NCI-H187 (cell line): ENCODE results near the gene ITGA8.
"Not testable (repeated sequence)": the region's sequence is repeated elsewhere in the genome, so short reads cannot be mapped to it uniquely, and the experiment has no call there.

ENCODE experiments used
- DNase-seq, 2 experiments: peaks; one replicate each; lab custom pipeline; 2025; lab: John Stamatoyannopoulos, UW

ITGA8 gene

DNA sequence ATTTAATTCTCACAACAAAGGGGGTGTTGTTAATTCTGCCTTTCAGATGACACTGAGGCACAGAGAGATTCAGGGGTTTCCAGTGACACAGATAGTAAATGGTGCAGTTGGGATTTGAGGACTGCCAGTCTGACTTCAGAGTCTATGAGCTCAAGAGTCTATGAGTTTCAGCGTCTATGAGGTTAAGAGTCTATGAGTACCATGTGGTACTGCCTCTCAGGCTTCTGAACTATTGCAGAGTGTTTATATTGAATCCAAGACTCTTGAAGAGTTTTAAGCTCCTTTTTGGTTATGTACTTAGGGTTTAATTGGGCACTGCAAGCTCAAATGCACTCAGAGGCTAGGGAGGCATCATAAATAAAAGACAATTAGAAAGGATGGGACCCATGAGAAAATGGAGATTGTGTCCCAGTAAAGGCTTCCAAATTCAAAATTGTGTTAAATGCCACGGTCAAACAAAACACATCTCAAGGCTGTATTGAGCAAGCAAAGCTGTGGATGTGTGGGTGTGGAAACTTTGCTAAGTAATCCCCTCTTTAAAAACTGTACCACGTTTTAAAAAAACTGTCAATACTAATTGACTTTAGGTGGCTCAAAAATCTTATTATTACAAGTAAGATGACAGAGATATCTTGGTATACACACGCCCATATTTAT is 224.7 kb downstream of the ITGA8 start:
- DNase-seq = peak in 1 of 2 experiments; percentile 32

DNA sequence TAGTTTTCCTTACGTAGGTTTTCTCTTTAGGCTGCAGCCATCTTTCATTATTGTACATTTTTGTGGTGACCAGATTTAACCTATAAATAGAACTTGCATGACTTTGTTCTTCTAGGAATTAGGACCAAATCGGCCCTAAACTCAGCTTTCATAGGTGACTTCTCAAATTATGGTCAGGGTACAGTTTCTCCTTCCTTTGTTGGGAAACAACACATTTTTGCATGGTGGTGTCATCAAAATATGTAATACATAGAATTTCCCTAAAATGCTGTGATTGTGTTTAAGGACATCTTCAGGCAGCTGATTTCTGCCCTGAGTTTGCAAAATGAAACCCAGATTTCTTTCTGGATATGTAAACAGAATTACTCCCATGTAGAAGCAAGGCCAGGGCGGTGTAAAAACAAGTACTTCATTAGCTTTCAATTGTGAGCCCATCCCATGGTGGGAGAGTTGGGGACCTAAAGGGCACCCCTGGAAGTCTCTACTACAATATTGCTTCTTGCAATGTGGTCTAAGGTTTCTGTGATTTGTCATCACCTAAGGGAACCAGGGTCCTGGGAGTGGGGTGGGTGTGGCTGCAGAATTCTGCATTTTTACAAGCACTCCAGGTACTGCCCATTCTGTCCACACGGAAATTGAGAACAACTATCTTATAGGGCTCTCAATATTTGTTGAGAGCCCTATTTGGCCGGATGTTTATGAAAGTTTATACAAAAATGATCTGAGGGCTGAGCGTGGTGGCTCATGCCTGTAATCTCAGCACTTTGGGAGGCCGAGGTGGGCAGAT is 227.7 kb downstream of the ITGA8 start:
- no peak for DNase-seq

DNA sequence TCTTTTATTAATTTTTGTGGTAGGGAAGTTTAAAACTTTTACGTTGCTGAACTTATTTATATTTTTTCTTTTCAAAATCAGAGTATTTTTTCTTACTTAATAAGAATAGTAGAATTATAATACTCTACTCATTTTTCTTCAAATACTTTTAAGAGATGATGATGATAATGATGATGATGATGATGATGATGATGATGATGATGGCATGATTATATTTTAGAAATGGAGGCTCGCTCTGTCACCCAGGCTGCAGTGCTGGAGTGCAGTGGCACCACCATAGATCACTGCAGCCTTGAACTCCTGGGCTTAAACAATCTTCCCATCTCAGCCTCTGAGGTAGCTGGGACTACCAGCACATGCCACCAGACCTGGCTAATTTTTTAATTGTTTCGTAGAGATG is 230.3 kb downstream of the ITGA8 start:
- no peak for DNase-seq

DNA sequence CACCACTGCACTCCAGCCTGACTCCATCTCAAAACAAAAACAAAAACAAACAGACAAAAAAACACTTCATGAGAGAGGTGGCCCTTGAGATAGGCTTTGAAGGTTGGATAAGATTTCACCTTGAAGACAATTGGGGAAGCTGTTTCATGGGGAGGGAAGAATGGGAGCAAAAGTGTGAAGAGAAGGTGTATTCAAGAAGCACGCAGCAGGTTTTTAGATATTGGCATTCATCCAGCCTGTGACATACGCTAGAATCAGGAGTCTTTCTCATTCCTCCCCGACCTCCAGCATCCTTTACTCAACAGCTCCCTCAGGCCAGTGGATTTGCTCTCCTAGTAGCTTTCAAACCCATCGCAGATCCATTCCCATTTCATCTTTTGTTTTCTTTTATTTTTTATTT is 232.3 kb downstream of the ITGA8 start:
- no peak for DNase-seq

DNA sequence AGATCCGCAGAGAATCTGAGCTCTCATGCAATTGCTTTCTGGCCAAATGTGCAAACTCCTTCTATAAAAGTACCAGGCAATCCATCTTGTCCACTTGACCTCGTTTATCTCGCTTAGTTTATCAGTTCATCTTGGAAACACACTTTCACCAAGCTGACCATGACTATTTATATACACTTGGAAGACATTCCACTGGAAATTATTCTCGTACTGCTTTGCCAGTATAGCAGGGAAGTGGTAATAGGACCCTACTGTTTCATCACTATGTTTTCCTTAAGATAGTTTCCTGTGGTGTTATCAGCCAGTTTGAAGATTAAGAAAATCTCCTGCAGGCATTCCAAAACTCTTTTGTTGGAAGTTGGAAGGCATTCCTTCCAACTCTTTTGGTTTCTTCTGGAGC is 233.3 kb downstream of the ITGA8 start:
- DNase-seq = no peak

DNA sequence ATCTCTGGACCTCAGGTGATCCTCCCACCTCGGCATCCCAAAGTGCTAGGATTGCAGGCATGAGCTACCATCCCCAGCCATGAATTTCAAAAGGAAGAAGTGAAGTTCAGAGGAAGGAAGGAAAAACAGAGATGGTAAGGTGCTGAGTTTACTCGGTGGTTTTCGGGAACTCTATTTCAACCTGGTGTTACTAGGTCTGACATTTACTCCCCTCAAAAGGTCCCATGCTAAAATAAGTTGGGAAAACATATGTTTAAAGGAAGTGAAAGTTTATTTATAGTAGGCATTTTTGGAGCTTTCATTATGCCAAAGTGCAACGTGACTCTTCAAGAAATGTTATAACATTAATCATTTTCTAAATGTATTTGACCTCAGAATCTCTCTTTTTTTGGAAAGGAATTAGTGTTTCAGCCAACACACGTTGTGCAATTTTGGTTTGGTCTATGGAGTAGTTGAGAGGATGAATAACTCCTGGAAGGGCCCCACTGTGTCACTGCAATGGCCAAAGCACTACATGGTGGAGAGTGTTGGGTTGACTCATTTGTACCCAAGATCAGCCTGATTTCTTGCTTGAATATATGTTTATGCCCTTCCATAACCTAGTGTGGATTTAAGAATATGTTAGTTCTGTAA is 233.9 kb downstream of the ITGA8 start:
- no peak for DNase-seq

DNA sequence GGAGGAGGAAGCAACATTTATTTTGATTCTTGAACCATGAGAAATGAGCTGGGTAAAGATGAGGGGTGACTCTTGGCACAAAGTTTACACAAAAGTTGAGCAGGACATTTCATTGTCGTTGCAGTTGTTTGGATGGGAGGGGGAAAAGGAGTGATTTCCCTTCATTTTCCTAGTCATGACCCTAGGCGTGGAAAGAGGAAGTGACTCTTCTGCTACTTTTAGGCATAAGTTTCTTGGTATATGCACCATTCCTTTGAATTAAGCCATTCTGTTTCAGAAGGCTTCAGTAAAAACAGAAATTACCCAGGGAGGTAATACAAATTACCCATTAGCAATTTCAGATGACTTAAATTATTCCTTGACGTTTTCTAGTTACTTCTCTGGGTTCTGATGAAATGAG is 234.7 kb downstream of the ITGA8 start:
- DNase-seq = no peak

DNA sequence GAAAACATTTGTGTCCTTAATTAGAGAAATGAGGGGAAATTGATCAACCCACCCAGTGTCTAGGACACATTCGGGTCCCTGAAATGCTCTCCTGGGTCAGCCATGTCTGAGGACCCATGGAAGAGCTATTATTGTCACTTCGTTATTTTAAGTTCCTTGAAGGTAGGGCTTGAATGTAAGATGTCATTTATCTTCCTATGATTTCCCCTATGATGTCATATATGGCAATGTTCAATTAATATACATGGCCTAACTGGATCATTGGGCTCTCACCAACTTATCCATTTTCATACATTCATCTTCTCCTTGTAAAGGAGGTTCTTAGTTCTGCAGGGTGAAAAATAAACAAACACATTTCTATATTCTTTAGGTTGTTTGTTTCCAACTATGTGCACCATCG is 235.6 kb downstream of the ITGA8 start:
- DNase-seq = no peak

DNA sequence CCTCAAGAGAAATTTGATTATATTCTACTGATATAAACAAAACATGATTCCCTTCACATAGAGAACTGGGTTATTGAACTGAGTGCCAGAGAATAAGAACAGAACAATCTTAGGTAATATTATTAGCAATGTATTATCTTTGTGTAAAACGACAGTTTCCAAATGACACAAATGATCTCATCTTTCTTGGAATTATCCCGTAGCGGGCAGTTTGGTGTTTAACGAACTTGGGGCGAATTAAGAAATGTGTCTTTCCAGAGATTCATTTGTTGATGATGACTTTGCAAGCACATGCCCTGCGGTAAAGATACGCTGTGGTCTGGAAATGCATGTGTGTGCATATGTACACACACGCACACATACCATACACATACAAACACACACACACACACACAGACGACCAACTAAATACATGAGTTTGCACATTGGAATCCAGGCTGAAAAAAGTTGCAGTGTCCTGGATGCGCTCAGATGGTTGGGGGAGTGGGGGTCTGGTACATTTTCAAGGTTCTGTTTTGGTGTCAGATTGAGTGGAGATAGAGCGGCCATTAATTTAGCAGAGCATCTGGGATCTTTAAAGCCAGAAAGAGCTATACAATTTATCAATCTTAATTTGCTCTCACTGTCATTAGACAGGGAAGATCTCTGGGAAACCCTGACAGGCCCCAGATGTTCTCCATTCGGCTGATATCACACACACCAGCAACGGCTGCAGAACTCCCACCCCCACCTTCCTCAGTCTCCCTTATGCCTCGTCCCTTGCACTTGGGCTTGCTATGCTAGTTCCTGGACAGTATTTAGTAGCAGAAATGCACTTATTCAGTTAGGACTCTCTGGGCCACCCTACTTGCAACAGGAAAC is 236.3 kb downstream of the ITGA8 start:
- no peak for DNase-seq

DNA sequence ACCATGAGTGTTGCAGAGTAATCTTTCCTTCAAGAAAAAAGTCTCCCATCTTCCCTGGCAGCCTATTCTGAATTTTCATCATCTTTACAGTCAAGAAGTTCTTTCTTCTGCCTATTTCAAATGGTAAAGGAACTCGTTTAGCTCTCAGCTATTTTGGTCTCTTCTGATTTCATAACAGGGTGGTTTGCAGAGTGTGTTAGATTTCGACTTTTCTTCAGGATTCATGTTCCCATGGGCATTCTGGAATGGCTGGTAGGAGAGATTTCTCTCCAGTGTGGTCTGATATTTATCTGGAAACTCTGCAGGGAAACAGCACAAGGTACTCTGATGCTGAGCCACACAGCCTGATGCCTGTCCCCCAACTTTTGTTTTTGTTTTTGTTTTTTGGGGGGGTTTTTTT is 237.6 kb downstream of the ITGA8 start:
- no peak for DNase-seq

DNA sequence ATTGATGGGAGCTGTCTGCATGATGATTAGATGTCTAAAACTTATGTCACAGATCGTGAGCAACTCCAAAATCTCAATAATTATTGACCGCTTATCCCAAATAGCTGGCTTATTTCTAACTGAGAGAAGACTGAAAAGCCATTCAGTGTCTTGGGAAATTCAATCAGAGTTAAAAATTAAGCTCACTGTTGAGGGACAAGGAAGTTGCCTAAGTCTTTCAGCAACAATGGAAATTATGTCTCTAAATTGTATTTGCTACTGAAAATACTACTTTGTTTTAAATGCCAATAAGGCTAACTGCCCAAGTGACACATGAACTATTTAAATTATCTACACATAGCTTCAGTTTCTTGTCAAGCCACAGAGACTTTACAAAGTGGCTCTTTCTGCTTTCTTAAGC is 240.8 kb downstream of the ITGA8 start:
- no peak for DNase-seq

DNA sequence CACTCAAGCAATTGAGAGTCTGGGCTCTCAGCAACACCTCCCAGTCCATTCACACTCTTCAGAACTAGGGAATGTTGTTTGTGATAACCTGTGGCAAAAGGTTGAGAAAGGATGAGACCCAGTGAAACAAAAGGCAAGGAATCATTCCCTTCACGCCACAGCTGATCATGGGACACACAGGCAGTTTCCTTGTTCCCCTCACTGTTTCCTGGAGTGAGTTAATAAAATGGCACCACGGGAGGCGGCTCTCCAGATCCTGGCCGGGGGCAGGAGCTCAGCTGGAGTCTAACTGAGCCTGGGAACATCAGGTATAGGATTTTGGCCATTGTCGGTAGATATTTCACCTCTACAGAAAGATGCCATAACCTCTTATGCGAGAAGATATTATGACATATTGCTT is 241.3 kb downstream of the ITGA8 start:
- DNase-seq = no peak

DNA sequence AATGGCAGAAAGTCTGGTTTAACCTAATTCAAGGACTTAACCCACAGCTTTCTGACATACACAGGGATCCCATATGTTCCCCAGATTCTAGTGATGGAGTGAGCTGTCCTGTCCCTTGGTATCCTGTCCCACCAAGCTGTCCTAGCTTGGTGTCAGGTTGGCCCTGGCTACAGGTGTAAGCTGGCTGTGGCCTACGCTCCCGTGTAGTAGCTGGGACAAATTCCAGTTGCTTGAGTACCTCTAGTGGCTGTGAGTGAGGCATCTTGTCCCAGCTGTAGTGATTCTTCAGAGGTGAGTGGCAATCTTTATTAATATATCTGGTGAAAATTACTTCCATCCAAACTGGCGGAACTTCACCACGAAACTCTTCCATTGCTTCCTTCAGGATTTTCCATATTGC is 243.4 kb downstream of the ITGA8 start:
- no peak for DNase-seq

DNA sequence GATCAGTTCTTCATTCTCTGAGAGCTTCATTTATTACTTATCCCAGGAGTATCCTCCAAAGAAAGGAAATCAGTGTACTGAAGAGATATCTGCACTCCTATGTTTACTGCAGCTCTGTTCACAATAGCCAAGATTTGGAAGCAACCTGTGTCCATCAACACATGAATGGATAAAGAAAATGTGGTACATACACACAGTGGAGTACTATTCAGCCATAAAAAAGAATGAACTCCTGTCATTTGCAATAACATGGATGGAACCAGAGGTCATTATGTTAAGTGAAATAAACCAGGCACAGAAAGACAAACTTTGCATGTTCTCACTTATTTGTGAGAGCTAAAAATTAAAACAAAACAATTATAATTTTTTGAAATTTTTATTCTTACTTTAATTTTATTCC is 244.3 kb downstream of the ITGA8 start:
- not testable (repeated sequence) for DNase-seq

DNA sequence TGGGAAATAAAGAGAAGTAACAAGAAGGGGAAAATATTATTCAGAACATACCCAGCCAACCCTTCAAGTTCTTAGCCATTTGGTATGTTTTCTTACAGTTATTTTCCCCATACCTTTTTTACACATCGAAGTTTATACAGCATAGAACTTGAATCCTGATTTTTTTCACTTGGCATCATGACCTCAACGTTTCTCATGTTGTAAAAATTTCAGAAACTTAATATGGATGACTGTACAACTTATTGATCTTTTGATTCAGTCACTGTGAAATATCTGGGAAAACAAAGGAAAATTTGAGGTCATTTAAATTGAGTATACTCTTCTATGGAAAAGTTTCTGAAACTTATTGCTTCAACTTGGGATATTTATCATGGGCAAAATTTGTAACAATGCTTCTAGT is 245.1 kb downstream of the ITGA8 start:
- DNase-seq = no peak

DNA sequence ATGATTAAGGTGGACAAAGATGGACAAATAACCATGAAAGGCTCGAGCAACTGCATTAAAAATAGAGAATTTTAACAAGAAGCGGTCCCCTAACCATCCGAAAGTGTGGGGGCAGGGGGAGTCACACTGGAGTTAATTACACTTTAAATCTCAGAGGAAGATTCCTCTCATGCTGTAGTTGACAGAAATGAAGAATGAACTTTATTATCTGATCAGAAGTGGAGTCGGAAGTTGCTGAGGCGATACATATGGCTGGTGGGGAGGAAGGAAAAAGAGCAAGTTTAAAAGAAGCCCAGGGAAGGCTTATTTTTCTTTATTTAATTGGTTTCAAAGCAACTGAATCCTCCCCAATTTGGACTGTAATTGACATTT is 246.3 kb downstream of the ITGA8 start:
- DNase-seq = no peak

DNA sequence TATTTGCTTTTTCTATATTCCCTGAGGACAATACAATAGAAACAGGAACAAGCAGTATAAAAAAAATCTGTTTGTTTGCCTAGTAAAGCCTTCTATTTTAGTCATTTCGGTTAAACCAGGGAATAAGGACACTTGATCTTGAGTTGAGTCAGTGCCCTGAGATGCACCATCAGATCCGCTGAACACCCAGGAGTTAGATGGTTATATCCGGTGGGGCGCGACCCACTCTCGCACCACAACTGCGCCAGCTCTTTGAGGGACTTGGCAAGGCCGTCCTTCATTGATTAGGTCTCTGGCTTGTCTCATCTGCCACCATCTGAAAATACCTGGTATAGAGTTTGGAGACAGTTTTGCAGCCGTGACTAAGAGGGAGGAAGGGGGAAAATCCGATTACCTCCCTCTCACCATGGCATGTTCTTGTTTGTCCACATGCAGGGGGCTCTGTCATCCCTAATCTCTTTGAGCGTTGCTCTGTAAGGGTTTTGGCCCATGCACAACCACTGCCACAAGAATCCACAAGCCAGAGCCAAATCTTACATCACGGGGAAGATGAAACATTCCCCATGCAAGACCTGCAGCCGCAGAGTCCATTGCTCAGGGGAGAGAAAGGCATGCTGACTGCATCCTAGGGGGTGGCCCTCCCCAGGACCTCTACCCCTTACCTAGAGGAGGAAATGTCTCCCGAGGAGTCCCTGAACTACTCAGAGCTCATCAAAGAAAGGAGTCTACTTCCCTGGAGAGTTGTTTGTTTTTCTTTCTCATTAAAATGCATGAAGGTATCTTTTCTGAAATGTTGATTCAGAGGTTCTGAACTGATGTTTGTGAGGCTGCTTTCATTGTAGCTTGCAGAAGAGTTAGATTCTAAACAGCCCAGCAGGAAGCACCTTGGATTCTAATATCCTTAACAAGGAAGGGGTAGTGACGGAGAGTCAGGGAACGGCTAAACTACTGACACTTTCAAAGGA is 247.0 kb downstream of the ITGA8 start:
- no peak for DNase-seq

DNA sequence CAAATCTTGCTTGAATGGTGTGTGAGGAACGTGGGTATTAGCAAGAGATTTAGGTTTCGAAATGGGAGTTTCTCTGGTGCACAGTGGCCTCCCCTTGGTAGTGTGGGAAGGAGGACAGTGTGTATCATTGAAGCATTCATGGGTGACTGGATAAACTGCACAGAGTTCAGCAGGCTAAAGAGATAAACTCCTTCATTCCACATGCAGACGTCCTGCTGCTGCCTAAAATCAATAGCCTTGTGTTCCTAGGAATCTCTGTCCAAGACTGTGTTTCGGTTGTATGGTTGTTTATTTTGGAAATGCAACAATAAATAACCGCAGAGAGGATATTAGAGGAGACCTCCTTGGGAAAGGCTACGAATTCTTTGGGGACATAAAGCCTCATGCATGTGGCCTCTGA is 247.7 kb downstream of the ITGA8 start:
- DNase-seq = no peak

DNA sequence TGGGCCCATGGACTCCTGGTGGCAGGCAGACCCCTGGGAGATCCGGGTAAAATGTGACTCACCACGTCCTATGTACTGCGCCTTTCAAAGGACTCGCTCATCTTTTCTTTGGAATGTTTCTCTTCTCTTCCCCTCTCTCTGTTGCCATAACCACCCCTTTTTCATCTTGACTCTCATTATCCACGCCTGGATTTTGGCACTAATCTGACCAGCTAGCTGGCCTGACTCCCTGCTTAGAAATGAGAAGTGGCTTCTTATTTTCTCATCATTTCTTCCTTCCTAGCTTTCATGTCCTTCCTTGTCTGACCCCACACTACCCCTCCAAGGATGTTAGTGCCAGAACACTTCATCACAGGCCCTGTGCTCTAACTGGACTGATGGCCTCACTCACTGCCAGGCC is 250.6 kb downstream of the ITGA8 start:
- no peak for DNase-seq

DNA sequence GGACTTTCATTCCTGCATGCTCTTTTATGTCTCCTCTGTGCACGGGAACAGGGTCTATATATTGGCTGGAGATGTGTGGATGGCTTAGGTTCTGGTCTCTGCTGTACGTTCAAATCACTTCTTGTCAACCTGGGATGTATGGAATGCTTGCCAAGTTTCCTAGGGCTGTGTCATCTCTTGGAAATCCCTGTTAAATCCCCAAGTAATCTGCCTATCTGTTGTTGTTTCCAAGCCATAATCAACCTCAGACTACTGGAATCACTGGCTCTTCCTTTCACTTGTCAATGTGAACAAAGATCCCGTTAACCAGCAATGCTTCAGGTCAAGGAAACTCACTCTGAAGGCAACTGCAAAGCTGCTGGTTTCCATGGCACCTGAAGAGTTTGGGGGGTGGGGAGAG is 255.3 kb downstream of the ITGA8 start:
- no peak for DNase-seq
